ENCODE data around the gene ARHGEF12. TPM values are rescaled to one million over a fixed set of nuclear protein-coding genes. Genes with fewer than 3 reads are reported as not detected.

The ARHGEF12 gene
- total RNA-seq, 4 donors from 2014 or later, result 169 to 268 (median 197) TPM

GRCh38 chr11:120432056-120433018 is 96.1 kb downstream of the ARHGEF12 start:
- no peak for DNase-seq
- peaks cover 9 to 18% of the 10 kb centered on the region in 2 donors for H3K4me1 ChIP-seq
- H3K4me3 ChIP-seq (replicated peaks in 1 of 3), result no peak overlapping the region
- peak overlapping the region; percentile 4 to 55 (median 50) for H3K27ac ChIP-seq
- 40 to 63% methylated on average over 4 of the region's 4 CpGs for WGBS, 2 donors
- H3K9me3 ChIP-seq, result no peaks in the 10 kb centered on the region
- no peaks in the 10 kb centered on the region for H3K27me3 ChIP-seq
- intact Hi-C loops (cut with DNase I), result no loop called here
- TF ChIP-seq, protein P1, sequence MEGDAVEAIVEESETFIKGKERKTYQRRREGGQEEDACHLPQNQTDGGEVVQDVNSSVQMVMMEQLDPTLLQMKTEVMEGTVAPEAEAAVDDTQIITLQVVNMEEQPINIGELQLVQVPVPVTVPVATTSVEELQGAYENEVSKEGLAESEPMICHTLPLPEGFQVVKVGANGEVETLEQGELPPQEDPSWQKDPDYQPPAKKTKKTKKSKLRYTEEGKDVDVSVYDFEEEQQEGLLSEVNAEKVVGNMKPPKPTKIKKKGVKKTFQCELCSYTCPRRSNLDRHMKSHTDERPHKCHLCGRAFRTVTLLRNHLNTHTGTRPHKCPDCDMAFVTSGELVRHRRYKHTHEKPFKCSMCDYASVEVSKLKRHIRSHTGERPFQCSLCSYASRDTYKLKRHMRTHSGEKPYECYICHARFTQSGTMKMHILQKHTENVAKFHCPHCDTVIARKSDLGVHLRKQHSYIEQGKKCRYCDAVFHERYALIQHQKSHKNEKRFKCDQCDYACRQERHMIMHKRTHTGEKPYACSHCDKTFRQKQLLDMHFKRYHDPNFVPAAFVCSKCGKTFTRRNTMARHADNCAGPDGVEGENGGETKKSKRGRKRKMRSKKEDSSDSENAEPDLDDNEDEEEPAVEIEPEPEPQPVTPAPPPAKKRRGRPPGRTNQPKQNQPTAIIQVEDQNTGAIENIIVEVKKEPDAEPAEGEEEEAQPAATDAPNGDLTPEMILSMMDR (IDR thresholded peaks at IDR 0.05), result no peak
- no peak for TF ChIP-seq POLR2A (IDR thresholded peaks at IDR 0.05)
- H3K36me3 ChIP-seq, result peaks cover 0 to 3% of the 10 kb centered on the region in 2 donors

DNA sequence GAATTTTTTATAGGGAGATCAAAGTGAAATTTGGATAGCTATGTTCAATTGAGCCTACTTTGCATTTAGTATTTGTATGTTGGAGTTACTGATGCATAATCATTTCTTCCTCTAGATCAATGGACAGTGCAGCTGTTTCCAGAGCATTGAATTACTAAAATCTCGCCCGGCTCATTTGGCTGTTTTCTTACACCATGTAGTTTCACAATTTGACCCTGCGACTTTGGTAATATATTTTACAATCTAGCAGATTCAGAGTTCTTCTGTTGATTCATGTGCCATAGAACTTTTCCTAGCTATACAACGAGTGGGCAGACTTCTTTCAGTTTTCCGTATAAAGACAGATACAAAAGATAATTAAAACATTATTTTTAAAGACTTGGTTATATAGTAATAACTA is 105.4 kb downstream of the ARHGEF12 start:
- DNase-seq, result no peak
- TF ChIP-seq, protein P1 (IDR thresholded peaks at IDR 0.05), result no peak
- TF ChIP-seq POLR2A (IDR thresholded peaks at IDR 0.05), result no peak
- Histone ChIP-seq H3K27ac (no peak overlapping the region), H3K27me3 (no peaks in the 10 kb centered on the region), H3K4me3 (replicated peaks in 1 of 3) (no peak overlapping the region), H3K9me3 (no peaks in the 10 kb centered on the region), H3K4me1 (no peaks in the 10 kb centered on the region), H3K36me3 (peaks cover 15 to 17% of the 10 kb centered on the region in 2 donors)
- intact Hi-C loops (cut with DNase I), result no loop called here
- WGBS, 2 donors, result 94 to 97% methylated on average over 5 of the region's 5 CpGs

- WGBS, 2 donors, result 91 to 94% methylated on average over 3 of the region's 3 CpGs
- peaks cover 17 to 18% of the 10 kb centered on the region in 2 donors for H3K36me3 ChIP-seq
- intact Hi-C loops (cut with DNase I), result no loop called here
These were observed 105.8 kb downstream of the ARHGEF12 start for GRCh38 chr11:120442031-120442430.

GRCh38 chr11:120446802-120447201 is 110.6 kb downstream of the ARHGEF12 start:
- Histone ChIP-seq H3K4me3 (replicated peaks in 1 of 3) (no peak overlapping the region), H3K27ac (no peak overlapping the region), H3K9me3 (no peaks in the 10 kb centered on the region), H3K36me3 (peaks cover 43 to 45% of the 10 kb centered on the region in 2 donors), H3K27me3 (no peaks in the 10 kb centered on the region), H3K4me1 (no peaks in the 10 kb centered on the region)
- no peak for TF ChIP-seq POLR2A (IDR thresholded peaks at IDR 0.05)
- TF ChIP-seq, protein P1 (IDR thresholded peaks at IDR 0.05), result no peak
- DNase-seq, result no peak
- 81 to 86% methylated on average over 7 of the region's 7 CpGs for WGBS, 2 donors
- intact Hi-C loops (cut with DNase I), result no loop called here

More at GRCh38 chr11:120442031-120442430, 105.8 kb downstream of the ARHGEF12 start:
- Histone ChIP-seq H3K9me3 (no peaks in the 10 kb centered on the region), H3K27ac (no peak overlapping the region), H3K4me1 (no peaks in the 10 kb centered on the region), H3K4me3 (replicated peaks in 1 of 3) (no peak overlapping the region), H3K27me3 (no peaks in the 10 kb centered on the region)
- DNase-seq, result no peak
- TF ChIP-seq, protein P1 (IDR thresholded peaks at IDR 0.05), result no peak
- no peak for TF ChIP-seq POLR2A (IDR thresholded peaks at IDR 0.05)

- H3K36me3 ChIP-seq, result peaks cover 54 to 55% of the 10 kb centered on the region in 2 donors
- H3K27me3 ChIP-seq, result no peaks in the 10 kb centered on the region
- intact Hi-C loops (cut with DNase I), result no loop called here
- DNase-seq, result no peak
- H3K4me1 ChIP-seq, result no peaks in the 10 kb centered on the region
- WGBS, 2 donors, result 92% methylated on average over 3 of the region's 3 CpGs
- no peak overlapping the region for H3K4me3 ChIP-seq (replicated peaks in 1 of 3)
- H3K27ac ChIP-seq, result no peak overlapping the region
- TF ChIP-seq, protein P1 (IDR thresholded peaks at IDR 0.05), result no peak
- TF ChIP-seq POLR2A (IDR thresholded peaks at IDR 0.05), result no peak
- H3K9me3 ChIP-seq, result no peaks in the 10 kb centered on the region
These were observed 112.0 kb downstream of the ARHGEF12 start for GRCh38 chr11:120448240-120448639.

Data from thyroid gland (tissue), 4 donors.